Endothelial cell of umbilical vein (primary cell): ENCODE measurements around the gene SMARCD3. TPM values are rescaled to one million over a fixed set of nuclear protein-coding genes. Genes with fewer than 3 reads are reported as not detected.
A peak's percentile ranks its signal among the peaks of the same experiment; 100 is the strongest.

Experiments used
- BruUV-seq: library from RNA; stranded (reverse); fragments of 400-500 nt; replicated peaks from 2 replicates; lab custom pipeline; 2021; lab: Mats Ljungman, UMichigan
- CTCF ChIA-PET: fragments of 300-600, 350-600 bp; sonication (Branson Sonifier 250); formaldehyde crosslinking; loops from one replicate; lab custom pipeline; 2021; ENCODE audit warnings: antibody characterized with exemption, inconsistent platforms; lab: Charles Lee
- POLR2A ChIA-PET: fragments of 300-600, 350-600 bp; sonication (Branson Sonifier 250); formaldehyde crosslinking; loops from one replicate; lab custom pipeline; 2021; ENCODE audit warnings: antibody characterized with exemption, inconsistent platforms; lab: Charles Lee
- DNase-seq: peaks from one replicate; pipeline ENCODE4 v3.0.0-alpha.2; 2011; ENCODE audit warnings: low read depth, low spot score
- FAIRE-seq: peaks from 2 replicates; lab custom pipeline; 2011; peaks lifted over from hg19 to GRCh38; lab: Jason Lieb, UNC
- H2AFZ ChIP-seq: 2 replicates; pipeline ENCODE4 v1.6.0; 2012; ENCODE audit warnings: low read depth, low read length, control low read depth, inconsistent platforms
- H3K27ac ChIP-seq: 2 replicates; pipeline ENCODE4 v1.5.1; 2011; ENCODE audit warnings: low read depth, mild to moderate bottlenecking, control low read depth, low read length, moderate library complexity; ENCODE audit not compliant: insufficient read depth
- H3K27me3 ChIP-seq, 2 experiments: 2 replicates each; pipeline versions ENCODE4 v1.6.0 to v1.6.1; 2011; ENCODE audit warnings: low read length in 2 of 2, mixed read lengths in 1 of 2; ENCODE audit not compliant: control insufficient read depth in 2 of 2, insufficient read depth in 2 of 2
- H3K36me3 ChIP-seq, 2 experiments: 2 replicates in 1 of 2; 3 replicates in 1 of 2; pipeline ENCODE4 v1.5.1; 2011; ENCODE audit warnings: low read length in 2 of 2, mild to moderate bottlenecking in 1 of 2, moderate library complexity in 1 of 2; ENCODE audit not compliant: control insufficient read depth in 2 of 2, insufficient read depth in 2 of 2; ENCODE audit errors: extremely low read depth in 1 of 2
- H3K4me1 ChIP-seq: 3 replicates; pipeline ENCODE4 v1.5.1; 2011; ENCODE audit warnings: mild to moderate bottlenecking, low read length; ENCODE audit not compliant: control insufficient read depth, insufficient read depth; ENCODE audit errors: extremely low read depth
- H3K4me2 ChIP-seq: 2 replicates; pipeline ENCODE4 v1.6.1; 2011; ENCODE audit warnings: low read length, control low read depth, mixed read lengths; ENCODE audit not compliant: insufficient read depth
- H3K4me3 ChIP-seq, 3 experiments: fragments of 200-600 bp in 1 of 3; sonication (generic), shearing (Covaris generic) in 1 of 3; replicated peaks in 1 of 3; 2 replicates each; pipeline ENCODE4 v1.5.1; 2011 to 2016; ENCODE audit warnings: control low read depth in 3 of 3, low read length in 3 of 3, mild to moderate bottlenecking in 2 of 3, inconsistent platforms in 1 of 3, low read depth in 1 of 3, moderate library complexity in 1 of 3; ENCODE audit not compliant: insufficient read depth in 1 of 3
- H3K79me2 ChIP-seq: 2 replicates; pipeline ENCODE4 v1.6.0; 2012; ENCODE audit warnings: low read length, inconsistent platforms; ENCODE audit not compliant: control insufficient read depth, insufficient read depth
- H3K9ac ChIP-seq: replicated peaks from 2 replicates; pipeline ENCODE3; 2011; ENCODE audit warnings: low read length, control low read depth; ENCODE audit not compliant: insufficient read depth; ENCODE audit errors: extremely low read depth
- H3K9me1 ChIP-seq: replicated peaks from 3 replicates; pipeline ENCODE4 v1.6.0; 2011; ENCODE audit warnings: mild to moderate bottlenecking, low read length; ENCODE audit not compliant: control insufficient read depth, insufficient read depth; ENCODE audit errors: extremely low read depth
- H3K9me3 ChIP-seq: replicated peaks from 2 replicates; pipeline ENCODE4 v1.5.1; 2012; ENCODE audit warnings: low read length, inconsistent platforms; ENCODE audit not compliant: control insufficient read depth, insufficient read depth
- H4K20me1 ChIP-seq: replicated peaks from 2 replicates; pipeline ENCODE3; 2011; ENCODE audit warnings: mild to moderate bottlenecking, low read length; ENCODE audit not compliant: control insufficient read depth, insufficient read depth; ENCODE audit errors: extremely low read depth
- CTCF ChIP-seq, 2 donors: IDR thresholded peaks; 1 replicate in 1 of 2; 2 replicates in 1 of 2; pipeline ENCODE4 v1.5.1; 2011; ENCODE audit warnings: low read length in 2 of 2, mild to moderate bottlenecking in 2 of 2, moderate library complexity in 2 of 2, control low read depth in 1 of 2, inconsistent platforms in 1 of 2, low read depth in 1 of 2; ENCODE audit not compliant: insufficient read depth in 1 of 2; ENCODE audit errors: extremely low read depth in 1 of 2
- EZH2 ChIP-seq: IDR thresholded peaks from 2 replicates; pipeline ENCODE4 v1.6.1; 2012; ENCODE audit warnings: borderline replicate concordance, low read depth, mild to moderate bottlenecking, moderate library complexity, low read length, inconsistent platforms; ENCODE audit not compliant: severe bottlenecking
- FOS ChIP-seq: IDR thresholded peaks from 2 replicates; pipeline ENCODE4 v1.6.1; 2011; ENCODE audit warnings: mild to moderate bottlenecking, low read length, moderate library complexity, borderline replicate concordance; ENCODE audit not compliant: insufficient read depth
- GATA2 ChIP-seq: IDR thresholded peaks from 2 replicates; pipeline ENCODE4 v1.7.0; 2011; ENCODE audit warnings: low read depth, mild to moderate bottlenecking, moderate library complexity, mixed read lengths, low read length; ENCODE audit not compliant: insufficient read length, insufficient read depth
- JUN ChIP-seq: IDR thresholded peaks from 2 replicates; pipeline ENCODE4 v1.6.1; 2011; ENCODE audit warnings: borderline replicate concordance, low read depth; ENCODE audit not compliant: insufficient read length, insufficient read depth
- MAX ChIP-seq: IDR thresholded peaks from 2 replicates; pipeline ENCODE4 v1.6.1; 2011; ENCODE audit not compliant: insufficient read depth, insufficient read length
- MYC ChIP-seq: IDR thresholded peaks from one replicate; pipeline ENCODE4 v1.6.1; 2011; ENCODE audit warnings: mild to moderate bottlenecking, low read depth, low read length
- POLR2A ChIP-seq: IDR thresholded peaks from 2 replicates; pipeline ENCODE4 v1.6.1; 2012; ENCODE audit warnings: low read depth, mild to moderate bottlenecking, control low read depth, low read length
- POLR2AphosphoS5 ChIP-seq: IDR thresholded peaks from 2 replicates; pipeline ENCODE4 v1.6.1; 2012; ENCODE audit warnings: low read depth, mild to moderate bottlenecking, control low read depth, low read length, moderate library complexity; ENCODE audit not compliant: insufficient read depth
- dilution Hi-C: fragments of 300-500 bp; cut with MboI; formaldehyde crosslinking; loops from one replicate; pipeline ENCODE4 v1.15.0; 2019; ENCODE audit warnings: low sequenced_read_pairs; ENCODE audit not compliant: extremely low pct_ligation_motif_present
- intact Hi-C: fragments of 100-400 bp; cut with micrococcal nuclease; formaldehyde crosslinking; loops from one replicate; pipeline ENCODE4 v1.10.0; 2022
- polyA plus RNA-seq, 4 experiments: library from polyadenylated mRNA; depleted of rRNA in 3 of 4; stranded (reverse) in 3 of 4; unstranded in 1 of 4; fragments of >200 nt; gene quantifications; 2 replicates each; pipeline versions ENCODE4 v1.2.1 to v1.2.3, GENCODE V29; 2011 to 2012; ENCODE audit warnings: missing spikeins in 1 of 4
- total RNA-seq: library from RNA; stranded (reverse); gene quantifications from 2 replicates; pipeline ENCODE4 v1.2.3, GENCODE V29; 2021

SMARCD3 gene
- total and polyA plus RNA-seq, 2 donors (not counting 3 experiments of a cell fraction or from before 2014, with no cell fraction given) = 6.1 to 8.5 TPM

- no peaks in the 10 kb centered on the region for H3K27me3 ChIP-seq
- no peak overlapping the region for H2AFZ ChIP-seq
- FAIRE-seq (peak; percentile 93), DNase-seq (peak; percentile 86)
- H3K9me1 ChIP-seq = no peaks in the 10 kb centered on the region
- peak; percentile 46 for TF ChIP-seq POLR2A
- TF ChIP-seq FOS = no peak
- no peak for TF ChIP-seq EZH2
- TF ChIP-seq MYC = no peak
- TF ChIP-seq GATA2 = peak; percentile 26
- no peak for TF ChIP-seq JUN
- no peak for TF ChIP-seq MAX
- no peak for TF ChIP-seq CTCF (IDR thresholded peaks at IDR 0.05; ENCODE audit: extremely low read depth in 1 of 2, insufficient read depth in 1 of 2, low read depth in 1 of 2, low read length in 2 of 2)
- no peak for TF ChIP-seq POLR2AphosphoS5
- peaks cover 14% of the 10 kb centered on the region for H3K4me1 ChIP-seq
- no peaks in the 10 kb centered on the region for H4K20me1 ChIP-seq
- H3K9me3 ChIP-seq = no peaks in the 10 kb centered on the region
- dilution Hi-C loops (no loop called here), intact Hi-C loops (loop anchor here (1.0 kb wide), 1 partner anchor 11 kb away; no protein-coding TSS in a partner anchor)
- H3K4me2 ChIP-seq = peak overlapping the region; percentile 55
- ChIA-PET CTCF (interaction anchor here (1.0 to 4.0 kb wide), 5 partner anchors 11 to 335 kb away, joined by 3 to 58 read pairs (median 4); partner anchors contain the start of gene ABCB8), POLR2A (no interaction called here)
- peaks cover 3 to 29% of the 10 kb centered on the region in 2 experiments for H3K36me3 ChIP-seq
- H3K27ac ChIP-seq = peak overlapping the region; percentile 88
- peaks cover 39% of the 10 kb centered on the region for H3K79me2 ChIP-seq
- H3K4me3 ChIP-seq = peak overlapping the region; percentile 82 to 95 (median 83)
- BruUV-seq = TSS peak; percentile 76
- H3K9ac ChIP-seq = peak overlapping the region; percentile 91
Measured at GRCh38 chr7:151232917-151233701, 15.4 kb downstream of the SMARCD3 start.
